ENCODE results near the gene CYP27B1. TPM values are rescaled to one million over a fixed set of nuclear protein-coding genes. Genes with fewer than 3 reads are reported as not detected.

CYP27B1 gene
- total and polyA plus RNA-seq, 2 experiments from 2014 or later, result 1.1 to 2.7 TPM

DNA sequence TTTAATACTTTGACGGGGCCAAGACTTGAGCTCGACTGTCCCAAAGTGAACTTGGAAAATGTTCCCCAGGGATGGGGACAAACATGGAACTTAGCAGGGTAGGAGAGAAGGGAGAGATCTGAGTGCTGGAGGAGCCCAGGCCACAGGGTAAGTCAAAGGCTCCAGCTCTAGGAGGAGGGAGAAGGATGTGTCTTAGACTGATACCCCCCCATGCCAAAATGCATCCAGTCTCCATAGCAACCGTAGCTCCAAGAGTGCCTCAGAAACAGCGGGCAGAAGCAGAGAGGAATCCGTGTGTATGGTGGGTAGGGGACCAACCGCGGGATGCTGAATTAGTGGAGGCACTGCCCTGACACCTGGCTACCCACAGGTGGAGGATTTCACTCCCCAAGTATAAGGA lies 27.5 kb downstream of the CYP27B1 start:
- peaks cover 74% of the 10 kb centered on the region for H3K27me3 Mint-ChIP-seq (ENCODE audit: insufficient read depth, low read depth, poor library complexity)
- TF ChIP-seq, protein P1, sequence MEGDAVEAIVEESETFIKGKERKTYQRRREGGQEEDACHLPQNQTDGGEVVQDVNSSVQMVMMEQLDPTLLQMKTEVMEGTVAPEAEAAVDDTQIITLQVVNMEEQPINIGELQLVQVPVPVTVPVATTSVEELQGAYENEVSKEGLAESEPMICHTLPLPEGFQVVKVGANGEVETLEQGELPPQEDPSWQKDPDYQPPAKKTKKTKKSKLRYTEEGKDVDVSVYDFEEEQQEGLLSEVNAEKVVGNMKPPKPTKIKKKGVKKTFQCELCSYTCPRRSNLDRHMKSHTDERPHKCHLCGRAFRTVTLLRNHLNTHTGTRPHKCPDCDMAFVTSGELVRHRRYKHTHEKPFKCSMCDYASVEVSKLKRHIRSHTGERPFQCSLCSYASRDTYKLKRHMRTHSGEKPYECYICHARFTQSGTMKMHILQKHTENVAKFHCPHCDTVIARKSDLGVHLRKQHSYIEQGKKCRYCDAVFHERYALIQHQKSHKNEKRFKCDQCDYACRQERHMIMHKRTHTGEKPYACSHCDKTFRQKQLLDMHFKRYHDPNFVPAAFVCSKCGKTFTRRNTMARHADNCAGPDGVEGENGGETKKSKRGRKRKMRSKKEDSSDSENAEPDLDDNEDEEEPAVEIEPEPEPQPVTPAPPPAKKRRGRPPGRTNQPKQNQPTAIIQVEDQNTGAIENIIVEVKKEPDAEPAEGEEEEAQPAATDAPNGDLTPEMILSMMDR (conservative IDR thresholded peaks at IDR 0.05; ENCODE audit: low read depth in 2 of 2), result no peak
- TF ChIP-seq ZNF462 (CRISPR knock-in tag; IDR thresholded peaks at IDR 0.05), result no peak
- no peak for TF ChIP-seq REST (IDR thresholded peaks at IDR 0.05; ENCODE audit: unreplicated experiment)
- TF ChIP-seq STAT1 (IDR thresholded peaks at IDR 0.05; ENCODE audit: unreplicated experiment), result no peak
- TF ChIP-seq CREB1 (CRISPR knock-in tag; IDR thresholded peaks at IDR 0.05; ENCODE audit: low read depth), result no peak
- TF ChIP-seq ZNF331 (CRISPR knock-in tag; IDR thresholded peaks at IDR 0.05; ENCODE audit: low read depth), result no peak
- TF ChIP-seq POLR2AphosphoS5 (IDR thresholded peaks at IDR 0.05; ENCODE audit: low read depth), result no peak
- TF ChIP-seq, protein P2, sequence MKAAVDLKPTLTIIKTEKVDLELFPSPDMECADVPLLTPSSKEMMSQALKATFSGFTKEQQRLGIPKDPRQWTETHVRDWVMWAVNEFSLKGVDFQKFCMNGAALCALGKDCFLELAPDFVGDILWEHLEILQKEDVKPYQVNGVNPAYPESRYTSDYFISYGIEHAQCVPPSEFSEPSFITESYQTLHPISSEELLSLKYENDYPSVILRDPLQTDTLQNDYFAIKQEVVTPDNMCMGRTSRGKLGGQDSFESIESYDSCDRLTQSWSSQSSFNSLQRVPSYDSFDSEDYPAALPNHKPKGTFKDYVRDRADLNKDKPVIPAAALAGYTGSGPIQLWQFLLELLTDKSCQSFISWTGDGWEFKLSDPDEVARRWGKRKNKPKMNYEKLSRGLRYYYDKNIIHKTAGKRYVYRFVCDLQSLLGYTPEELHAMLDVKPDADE (IDR thresholded peaks at IDR 0.05), result no peak
- TF ChIP-seq ZNF114 (CRISPR knock-in tag; IDR thresholded peaks at IDR 0.05), result no peak
- Histone ChIP-seq H3K9me2 (ENCODE audit: insufficient read depth) (no peaks in the 10 kb centered on the region), H3K36me3 (ENCODE audit: insufficient read depth) (no peaks in the 10 kb centered on the region), H3K27ac (ENCODE audit: low read depth) (no peak overlapping the region), H3K27me3 (ENCODE audit: insufficient read depth) (peaks cover 96% of the 10 kb centered on the region), H3K79me2 (replicated peaks; ENCODE audit: insufficient read depth) (no peaks in the 10 kb centered on the region), H3K4me1 (ENCODE audit: insufficient read depth) (peaks cover 19% of the 10 kb centered on the region), H3F3A (replicated peaks; ENCODE audit: low read depth) (peaks cover 10% of the 10 kb centered on the region), H3K4me3 (peak overlapping the region; percentile 62), H2AFZ (no peak overlapping the region; the same call in 1 of the 2 replicates), H3K4me2 (peak overlapping the region; percentile 91), H4K20me1 (replicated peaks; ENCODE audit: insufficient read depth) (no peaks in the 10 kb centered on the region)
- no peaks in the 10 kb centered on the region; the same call in 2 of the 3 replicates for H3K36me3 Mint-ChIP-seq (ENCODE audit: low read depth)
- no peak for ATAC-seq
- H3K4me3 Mint-ChIP-seq, result peak overlapping the region; percentile 67
- no peak for DNase-seq (ENCODE audit: low spot score)
- peaks cover 2% of the 10 kb centered on the region for H3K9me3 Mint-ChIP-seq
- no peak overlapping the region for H3K27ac Mint-ChIP-seq
- peaks cover 40% of the 10 kb centered on the region for H3K4me1 Mint-ChIP-seq
